Vagina (tissue), 2 donors: ENCODE data around the gene FAR1. TPM values are rescaled to one million over a fixed set of nuclear protein-coding genes. Genes with fewer than 3 reads are reported as not detected.

Experiments used
- DNase-seq, 2 donors: peaks; one replicate each; pipeline ENCODE4 v3.0.0-alpha.2; 2017; ENCODE audit errors: extremely low spot score in 2 of 2
- H3K27ac ChIP-seq: fragments of 200-600 bp; sonication (generic); one replicate; pipeline ENCODE4 v1.5.1; 2019
- H3K27me3 ChIP-seq: fragments of 200-600 bp; sonication (generic); one replicate; pipeline ENCODE4 v1.5.1; 2019
- H3K36me3 ChIP-seq, 2 donors: fragments of 200-600 bp; sonication (generic); one replicate each; pipeline ENCODE4 v1.5.1; 2017 to 2019
- H3K4me1 ChIP-seq: fragments of 200-600 bp; sonication (generic); one replicate; pipeline ENCODE4 v1.5.1; 2019
- H3K4me3 ChIP-seq, 2 donors: fragments of 200-600 bp; sonication (generic); 1 replicate in 1 of 2; 2 replicates in 1 of 2; pipeline ENCODE4 v1.5.1; 2016 to 2019
- H3K9me3 ChIP-seq: fragments of 200-600 bp; sonication (generic); one replicate; pipeline ENCODE4 v1.5.1; 2019
- POLR2A ChIP-seq, 2 donors: fragments of 450-650 bp; IDR thresholded peaks; one replicate each; pipeline ENCODE4 v1.6.1; 2017; ENCODE audit warnings: antibody characterized with exemption in 2 of 2, mild to moderate bottlenecking in 2 of 2, moderate library complexity in 2 of 2
- POLR2AphosphoS5 ChIP-seq, 2 donors: sonication (generic); formaldehyde crosslinking; IDR thresholded peaks; one replicate each; pipeline ENCODE4 v1.9.0; 2017; ENCODE audit warnings: antibody characterized with exemption in 2 of 2, mild to moderate bottlenecking in 2 of 2, low read depth in 1 of 2; ENCODE audit not compliant: insufficient read depth in 1 of 2
- intact Hi-C: fragments of 100-400 bp; cut with DNase I; formaldehyde crosslinking; loops from one replicate; pipeline ENCODE4 v1.15.1; 2023
- total RNA-seq: library from RNA; depleted of rRNA; stranded (reverse); fragments of >200 nt; gene quantifications from one replicate; pipeline ENCODE4 v1.2.3, GENCODE V29; 2016
- TF ChIP-seq, protein P1 (sequence below), 3 experiments: fragments of 450-650 bp in 2 of 3; fragments of 200-600 bp in 1 of 3; sonication (generic) in 1 of 3; IDR thresholded peaks; one replicate each; pipeline ENCODE4 v1.5.1; 2017 to 2019; ENCODE audit warnings: antibody characterized with exemption in 3 of 3, mild to moderate bottlenecking in 2 of 3, moderate library complexity in 2 of 3

FAR1 gene
- total RNA-seq, 1 donor from 2014 or later, result 77.6 TPM

DNA sequence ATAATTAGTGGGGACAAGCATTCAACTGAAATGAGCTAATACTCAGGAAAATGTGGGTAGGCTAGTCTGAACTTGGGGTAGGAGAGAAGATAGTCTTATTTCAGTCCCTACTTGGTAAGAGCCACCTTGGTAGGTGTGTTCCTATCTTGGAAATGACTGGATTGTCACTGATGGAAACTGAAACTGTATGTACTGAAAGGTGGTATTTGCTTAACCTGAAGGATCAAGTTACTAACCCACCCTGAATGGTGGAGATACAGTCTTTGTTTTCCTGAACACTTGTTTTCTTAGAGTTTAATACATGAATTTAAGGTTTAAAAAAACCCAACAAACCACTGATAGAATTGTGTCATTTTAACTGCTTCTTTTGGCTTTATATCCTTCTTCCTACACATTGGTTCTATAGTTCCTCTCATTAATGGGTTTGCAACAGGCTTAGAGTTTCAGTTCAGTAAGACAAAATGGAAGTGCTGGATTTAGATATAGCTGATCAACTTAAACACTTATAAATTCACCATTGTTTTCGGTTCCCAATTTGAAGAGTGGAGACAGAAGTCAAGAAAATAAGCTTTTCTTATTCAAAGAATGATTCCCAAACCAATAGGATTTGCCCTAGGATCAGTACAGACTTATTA lies 4.2 kb downstream of the FAR1 start:
- no peak overlapping the region for H3K27ac ChIP-seq

DNA sequence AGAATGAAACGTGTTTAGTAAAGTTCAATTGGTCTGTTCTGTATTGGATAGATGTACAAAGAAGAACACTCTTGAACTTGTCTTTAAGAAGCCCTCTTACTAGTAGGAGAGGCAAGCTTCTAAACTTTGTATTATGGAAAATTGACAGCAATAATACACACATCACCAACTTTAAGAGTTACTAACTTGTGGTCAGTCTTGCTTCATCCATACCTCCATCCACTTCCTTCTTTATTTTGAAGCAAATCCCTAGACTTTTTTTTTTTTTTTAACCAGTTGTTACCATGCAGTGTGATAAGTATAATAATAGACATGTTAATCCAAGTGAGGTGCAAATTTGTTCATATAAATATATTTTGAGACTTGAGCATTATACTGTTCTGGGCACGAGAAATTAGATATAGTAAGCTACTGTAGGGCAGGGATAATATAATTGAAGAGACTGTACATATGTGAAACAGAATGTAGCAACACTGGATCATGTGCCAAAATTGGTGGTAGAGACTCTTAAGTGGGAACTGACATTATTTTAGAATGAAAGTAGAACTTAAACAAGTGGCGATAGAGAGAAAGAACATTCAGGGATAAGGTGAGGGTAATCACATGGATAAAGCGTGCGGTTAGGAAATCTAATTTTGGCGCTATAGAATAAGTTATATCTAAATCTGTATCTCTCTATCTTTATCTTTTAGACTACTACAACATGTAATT lies 6.5 kb downstream of the FAR1 start:
- Histone ChIP-seq H3K9me3 (no peaks in the 10 kb centered on the region), H3K36me3 (no peaks in the 10 kb centered on the region), H3K4me1 (peaks cover 56% of the 10 kb centered on the region), H3K27ac (no peak overlapping the region), H3K27me3 (no peaks in the 10 kb centered on the region), H3K4me3 (no peak overlapping the region)
- no peak for DNase-seq
- intact Hi-C loops, result no loop called here
- TF ChIP-seq POLR2AphosphoS5 (IDR thresholded peaks at IDR 0.05; ENCODE audit: insufficient read depth in 1 of 2, low read depth in 1 of 2) (no peak), POLR2A (IDR thresholded peaks at IDR 0.05) (no peak)
- TF ChIP-seq, protein P1, sequence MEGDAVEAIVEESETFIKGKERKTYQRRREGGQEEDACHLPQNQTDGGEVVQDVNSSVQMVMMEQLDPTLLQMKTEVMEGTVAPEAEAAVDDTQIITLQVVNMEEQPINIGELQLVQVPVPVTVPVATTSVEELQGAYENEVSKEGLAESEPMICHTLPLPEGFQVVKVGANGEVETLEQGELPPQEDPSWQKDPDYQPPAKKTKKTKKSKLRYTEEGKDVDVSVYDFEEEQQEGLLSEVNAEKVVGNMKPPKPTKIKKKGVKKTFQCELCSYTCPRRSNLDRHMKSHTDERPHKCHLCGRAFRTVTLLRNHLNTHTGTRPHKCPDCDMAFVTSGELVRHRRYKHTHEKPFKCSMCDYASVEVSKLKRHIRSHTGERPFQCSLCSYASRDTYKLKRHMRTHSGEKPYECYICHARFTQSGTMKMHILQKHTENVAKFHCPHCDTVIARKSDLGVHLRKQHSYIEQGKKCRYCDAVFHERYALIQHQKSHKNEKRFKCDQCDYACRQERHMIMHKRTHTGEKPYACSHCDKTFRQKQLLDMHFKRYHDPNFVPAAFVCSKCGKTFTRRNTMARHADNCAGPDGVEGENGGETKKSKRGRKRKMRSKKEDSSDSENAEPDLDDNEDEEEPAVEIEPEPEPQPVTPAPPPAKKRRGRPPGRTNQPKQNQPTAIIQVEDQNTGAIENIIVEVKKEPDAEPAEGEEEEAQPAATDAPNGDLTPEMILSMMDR (IDR thresholded peaks at IDR 0.05), result no peak

More for the DNA sequence above, 4.2 kb downstream of the FAR1 start:
- Histone ChIP-seq H3K27me3 (no peaks in the 10 kb centered on the region), H3K4me3 (no peak overlapping the region), H3K9me3 (no peaks in the 10 kb centered on the region), H3K4me1 (peaks cover 58% of the 10 kb centered on the region), H3K36me3 (no peaks in the 10 kb centered on the region)
- TF ChIP-seq, protein P1 (IDR thresholded peaks at IDR 0.05), result no peak
- TF ChIP-seq POLR2AphosphoS5 (IDR thresholded peaks at IDR 0.05; ENCODE audit: insufficient read depth in 1 of 2, low read depth in 1 of 2) (no peak), POLR2A (IDR thresholded peaks at IDR 0.05) (no peak)
- no peak for DNase-seq
- intact Hi-C loops, result no loop called here

DNA sequence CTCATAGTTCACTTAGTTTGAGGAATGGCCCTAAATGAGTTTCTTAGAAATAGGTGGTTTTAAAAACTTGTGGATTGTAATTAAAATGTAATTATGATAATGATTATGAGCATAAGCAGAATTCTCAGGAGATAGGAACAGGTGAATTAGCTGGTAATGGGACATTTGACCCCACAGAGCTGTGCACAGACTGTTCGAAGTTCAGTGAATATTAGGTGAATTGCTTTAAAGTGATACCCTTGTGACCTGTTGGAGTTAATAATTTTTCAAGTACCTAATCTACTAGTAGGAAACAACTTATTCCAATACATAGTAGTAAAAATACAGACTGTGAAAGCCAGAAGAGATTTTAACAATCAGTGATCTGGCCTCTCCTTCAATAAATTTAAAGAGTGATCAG lies 8.1 kb downstream of the FAR1 start:
- H3K4me1 ChIP-seq, result peaks cover 57% of the 10 kb centered on the region
- H3K4me3 ChIP-seq, result no peak overlapping the region
- H3K27me3 ChIP-seq, result no peaks in the 10 kb centered on the region
- intact Hi-C loops, result no loop called here
- TF ChIP-seq POLR2AphosphoS5 (IDR thresholded peaks at IDR 0.05; ENCODE audit: insufficient read depth in 1 of 2, low read depth in 1 of 2), result no peak
- no peak for TF ChIP-seq POLR2A (IDR thresholded peaks at IDR 0.05)
- TF ChIP-seq, protein P1 (IDR thresholded peaks at IDR 0.05), result no peak
- H3K27ac ChIP-seq, result no peak overlapping the region
- no peaks in the 10 kb centered on the region for H3K36me3 ChIP-seq
- no peak for DNase-seq
- H3K9me3 ChIP-seq, result no peaks in the 10 kb centered on the region

DNA sequence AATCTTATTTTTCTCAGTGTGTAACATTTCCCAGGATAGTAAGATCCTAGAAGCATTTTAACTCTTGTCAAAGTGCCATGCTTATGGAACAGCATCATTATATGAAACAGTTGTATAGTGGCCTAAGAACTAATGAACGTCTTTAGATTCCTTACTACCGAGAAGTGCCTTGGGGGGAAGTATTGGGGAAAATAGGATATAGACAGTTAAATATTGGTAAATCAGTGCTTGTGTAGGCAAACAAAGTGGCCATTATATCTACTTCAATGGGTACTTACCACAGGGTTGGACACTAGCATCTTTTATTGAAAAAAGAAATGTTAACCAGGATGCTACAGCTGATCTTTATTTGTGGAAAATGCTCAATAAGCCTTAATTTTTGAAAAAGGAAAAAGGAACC lies 11.3 kb downstream of the FAR1 start:
- no peaks in the 10 kb centered on the region for H3K36me3 ChIP-seq
- no peak for DNase-seq
- no peaks in the 10 kb centered on the region for H3K27me3 ChIP-seq
- H3K4me3 ChIP-seq, result no peak overlapping the region
- TF ChIP-seq POLR2AphosphoS5 (IDR thresholded peaks at IDR 0.05; ENCODE audit: insufficient read depth in 1 of 2, low read depth in 1 of 2) (no peak), POLR2A (IDR thresholded peaks at IDR 0.05) (no peak)
- TF ChIP-seq, protein P1 (IDR thresholded peaks at IDR 0.05), result no peak
- peaks cover 62% of the 10 kb centered on the region for H3K4me1 ChIP-seq
- H3K27ac ChIP-seq, result no peak overlapping the region
- H3K9me3 ChIP-seq, result no peaks in the 10 kb centered on the region
- intact Hi-C loops, result no loop called here
